NK-92 (cell line): ENCODE measurements around the gene SNX27.
"Not testable (repeated sequence)": the region's sequence is repeated elsewhere in the genome, so short reads cannot be mapped to it uniquely, and the experiment has no call there.

Source experiments
- DNase-seq: peaks from one replicate; lab custom pipeline; 2025; ENCODE audit not compliant: unreplicated experiment; lab: John Stamatoyannopoulos, UW

The SNX27 gene

GRCh38 chr1:151602550-151602949 lies 9.3 kb upstream of the SNX27 start:
- DNase-seq = not testable (repeated sequence)

GRCh38 chr1:151604291-151604690 lies 7.6 kb upstream of the SNX27 start:
- DNase-seq = no peak

GRCh38 chr1:151606384-151606783 lies 5.5 kb upstream of the SNX27 start:
- no peak for DNase-seq

- DNase-seq = no peak
Observed at GRCh38 chr1:151606857-151607256, 5.0 kb upstream of the SNX27 start.

GRCh38 chr1:151610142-151610541 lies 1.7 kb upstream of the SNX27 start:
- DNase-seq = no peak

- no peak for DNase-seq
Observed at GRCh38 chr1:151611288-151611790, 511 bp upstream of the SNX27 start.

- DNase-seq = no peak
Observed at GRCh38 chr1:151612501-151613281, 841 bp downstream of the SNX27 start.

GRCh38 chr1:151613282-151613780 lies 1.5 kb downstream of the SNX27 start:
- DNase-seq = no peak

- no peak for DNase-seq
Observed at GRCh38 chr1:151615711-151616504, 4.1 kb downstream of the SNX27 start.

GRCh38 chr1:151616505-151616849 lies 4.6 kb downstream of the SNX27 start:
- DNase-seq = no peak

GRCh38 chr1:151618003-151618402 lies 6.2 kb downstream of the SNX27 start:
- DNase-seq = no peak

- no peak for DNase-seq
Observed at GRCh38 chr1:151618470-151618869, 6.6 kb downstream of the SNX27 start.

- DNase-seq = not testable (repeated sequence)
Observed at GRCh38 chr1:151618996-151619395, 7.1 kb downstream of the SNX27 start.

- no peak for DNase-seq
Observed at GRCh38 chr1:151619489-151620093, 7.7 kb downstream of the SNX27 start.

GRCh38 chr1:151620286-151620685 lies 8.4 kb downstream of the SNX27 start:
- DNase-seq = no peak

GRCh38 chr1:151621351-151621750 lies 9.5 kb downstream of the SNX27 start:
- no peak for DNase-seq

- no peak for DNase-seq
Observed at GRCh38 chr1:151624783-151625182, 12.9 kb downstream of the SNX27 start.

- no peak for DNase-seq
Observed at GRCh38 chr1:151626740-151627334, 15.0 kb downstream of the SNX27 start.

- DNase-seq = no peak
Observed at GRCh38 chr1:151629278-151629677, 17.4 kb downstream of the SNX27 start.

GRCh38 chr1:151635479-151636072 lies 23.7 kb downstream of the SNX27 start:
- DNase-seq = no peak
